Measurements from ENCODE around the gene CPNE1. TPM values are rescaled to one million over a fixed set of nuclear protein-coding genes. Genes with fewer than 3 reads are reported as not detected.
A peak's percentile ranks its signal among the peaks of the same experiment; 100 is the strongest.

CPNE1 gene
- total RNA-seq, 1 experiment from 2014 or later = 155 TPM

DNA sequence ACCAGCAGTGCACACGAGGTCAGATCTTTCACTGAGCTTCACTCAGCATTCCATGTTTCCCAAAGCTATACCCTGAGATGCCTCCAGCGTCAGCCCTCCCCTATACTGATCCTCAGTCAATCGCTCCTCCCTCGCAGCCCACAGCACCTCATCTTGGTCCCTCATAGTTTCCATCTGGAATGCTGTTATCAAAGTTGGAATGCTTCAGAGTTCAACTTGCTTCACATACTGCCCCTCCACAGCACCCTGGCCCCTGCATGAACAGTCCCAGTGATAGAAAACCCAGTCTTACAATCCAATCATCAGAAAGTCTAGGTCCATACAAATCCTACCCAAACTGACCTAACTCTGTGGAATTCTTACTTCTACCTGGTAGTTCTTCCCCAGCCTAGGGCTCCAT lies 29.0 kb downstream of the CPNE1 start:
- H3K4ac ChIP-seq (ENCODE audit: low read depth, low read length) = no peak overlapping the region
- H3K79me2 ChIP-seq (ENCODE audit: insufficient read depth, low read length) = peaks cover 6% of the 10 kb centered on the region; the same call in 1 of the 2 replicates
- Mint-ChIP-seq H3K9me3 (no peaks in the 10 kb centered on the region), H3K27ac (peak overlapping the region; percentile 41 to 62 (median 43); a peak in 5 of 7 replicates), H3K27me3 (ENCODE audit: low read depth) (no peaks in the 10 kb centered on the region), H3K4me3 (no peak overlapping the region), H3K4me1 (peaks cover 21% of the 10 kb centered on the region in 2 experiments), H3K36me3 (ENCODE audit: insufficient read depth in 1 of 3, low read depth in 3 of 3) (peaks cover 6 to 22% (median 17%) of the 10 kb centered on the region in 3 experiments; a peak in 6 of 7 replicates)
- no peak for DNase-seq
- no peak overlapping the region for H2BK12ac ChIP-seq (ENCODE audit: insufficient read length, low read depth, low read length)
- H2AK5ac ChIP-seq (ENCODE audit: insufficient read length, low read length) = no peak overlapping the region
- H3K27ac ChIP-seq (ENCODE audit: insufficient read length, low read depth, low read length) = no peak overlapping the region
- H3K4me2 ChIP-seq (ENCODE audit: insufficient read depth, insufficient read length, low read length) = no peak overlapping the region
- no peaks in the 10 kb centered on the region for H4K20me1 ChIP-seq (ENCODE audit: control insufficient read depth, insufficient read depth, insufficient read length)
- no peaks in the 10 kb centered on the region for H3K9me3 ChIP-seq (ENCODE audit: control insufficient read depth, low read depth, low read length)
- H2BK15ac ChIP-seq (ENCODE audit: low read depth, low read length) = no peak overlapping the region
- H4K91ac ChIP-seq (ENCODE audit: insufficient read length, low read depth, low read length) = no peak overlapping the region
- no peak overlapping the region for H3K18ac ChIP-seq (ENCODE audit: insufficient read length, low read depth, low read length)
- H2AFZ ChIP-seq (ENCODE audit: low read length) = no peak overlapping the region
- no peak overlapping the region for H3T11ph ChIP-seq (ENCODE audit: low read length)
- H3K79me1 ChIP-seq (ENCODE audit: insufficient read depth, low read depth, low read length, poor library complexity, severe bottlenecking) = no peaks in the 10 kb centered on the region
- H3K56ac ChIP-seq (ENCODE audit: insufficient read length, low read depth, low read length) = no peak overlapping the region
- H4K8ac ChIP-seq (replicated peaks; ENCODE audit: insufficient read length, low read depth, low read length) = no peak overlapping the region
- H3K14ac ChIP-seq (ENCODE audit: insufficient read depth, low read length) = no peak overlapping the region
- H3K9ac ChIP-seq (ENCODE audit: extremely low read depth, insufficient read length, low read length) = no peak overlapping the region
- no peaks in the 10 kb centered on the region for H3K23me2 ChIP-seq (ENCODE audit: insufficient read length, low read depth, low read length, poor library complexity, severe bottlenecking)
- no peaks in the 10 kb centered on the region for H3K27me3 ChIP-seq (ENCODE audit: insufficient read depth, low read length)
- peaks cover 1% of the 10 kb centered on the region; the same call in 1 of the 2 replicates for H3K4me1 ChIP-seq (ENCODE audit: insufficient read depth, low read length)
- H2BK20ac ChIP-seq (ENCODE audit: low read depth, low read length, poor library complexity, severe bottlenecking) = no peak overlapping the region
- no peak overlapping the region for H2BK120ac ChIP-seq (ENCODE audit: low read depth, low read length, poor library complexity, severe bottlenecking)
- H2BK5ac ChIP-seq (ENCODE audit: insufficient read length, low read length) = no peak overlapping the region
- H3K23ac ChIP-seq (ENCODE audit: insufficient read length, low read depth, low read length) = no peak overlapping the region
- no peak overlapping the region for H4K5ac ChIP-seq (ENCODE audit: insufficient read length, low read depth, low read length)
- WGBS (ENCODE audit: extremely low coverage, insufficient read length, low lambda C conversion rate) = no CpG with 5 or more reads among the region's 4 CpGs
- no peak for TF ChIP-seq CTCF (conservative IDR thresholded peaks at IDR 0.05)

All from H9 (cell line).